H9 (cell line): ENCODE measurements around the gene HSPB1. TPM values are rescaled to one million over a fixed set of nuclear protein-coding genes. Genes with fewer than 3 reads are reported as not detected.

ENCODE experiments used
- DNase-seq: peaks from one replicate; pipeline ENCODE4 v3.0.0-alpha.2; 2017
- H2AFZ ChIP-seq: one replicate; pipeline ENCODE4 v1.6.1; 2013; ENCODE audit warnings: mild to moderate bottlenecking, low read length, control low read depth, moderate library complexity
- H2AK5ac ChIP-seq: 2 replicates; pipeline ENCODE4 v1.6.1; 2013; ENCODE audit warnings: low read length, control low read depth, mixed read lengths; ENCODE audit not compliant: insufficient read length
- H2BK120ac ChIP-seq: one replicate; pipeline ENCODE4 v1.6.1; 2013; ENCODE audit warnings: low read depth, mild to moderate bottlenecking, low read length, control low read depth, inconsistent platforms; ENCODE audit not compliant: poor library complexity, severe bottlenecking
- H2BK12ac ChIP-seq: 2 replicates; pipeline ENCODE4 v1.6.1; 2013; ENCODE audit warnings: low read length, control low read depth, mixed read lengths, low read depth; ENCODE audit not compliant: insufficient read length
- H2BK15ac ChIP-seq: 2 replicates; pipeline ENCODE4 v1.6.1; 2013; ENCODE audit warnings: low read depth, low read length, control low read depth
- H2BK20ac ChIP-seq: one replicate; pipeline ENCODE4 v1.6.1; 2013; ENCODE audit warnings: low read depth, mild to moderate bottlenecking, low read length, control low read depth, inconsistent platforms; ENCODE audit not compliant: poor library complexity, severe bottlenecking
- H2BK5ac ChIP-seq: 2 replicates; pipeline ENCODE4 v1.6.1; 2013; ENCODE audit warnings: low read length, control low read depth, mixed read lengths; ENCODE audit not compliant: insufficient read length
- H3K14ac ChIP-seq: 2 replicates; pipeline ENCODE4 v1.6.1; 2013; ENCODE audit warnings: low read length, control low read depth; ENCODE audit not compliant: insufficient read depth
- H3K18ac ChIP-seq: 2 replicates; pipeline ENCODE4 v1.6.1; 2013; ENCODE audit warnings: low read depth, mild to moderate bottlenecking, mixed read lengths, low read length, control low read depth; ENCODE audit not compliant: insufficient read length
- H3K23ac ChIP-seq: 2 replicates; pipeline ENCODE4 v1.6.1; 2013; ENCODE audit warnings: low read length, control low read depth, mixed read lengths, low read depth; ENCODE audit not compliant: insufficient read length
- H3K23me2 ChIP-seq: 2 replicates; pipeline ENCODE4 v1.6.1; 2013; ENCODE audit warnings: low read depth, mild to moderate bottlenecking, mixed read lengths, low read length, control low read depth; ENCODE audit not compliant: insufficient read length, poor library complexity, severe bottlenecking
- H3K27ac ChIP-seq: 2 replicates; pipeline ENCODE4 v1.5.1; 2013; ENCODE audit warnings: low read length, control low read depth, mixed read lengths, low read depth; ENCODE audit not compliant: insufficient read length
- H3K27me3 ChIP-seq: 2 replicates; pipeline ENCODE4 v1.6.1; 2013; ENCODE audit warnings: low read length, control low read depth, inconsistent platforms; ENCODE audit not compliant: insufficient read depth
- H3K4ac ChIP-seq: 2 replicates; pipeline ENCODE4 v1.6.1; 2013; ENCODE audit warnings: low read depth, mild to moderate bottlenecking, control low read depth, inconsistent platforms, low read length, moderate library complexity
- H3K4me1 ChIP-seq: 2 replicates; pipeline ENCODE4 v1.6.1; 2013; ENCODE audit warnings: low read length, control low read depth, inconsistent platforms; ENCODE audit not compliant: insufficient read depth
- H3K4me2 ChIP-seq: 2 replicates; pipeline ENCODE4 v1.6.1; 2013; ENCODE audit warnings: low read length, control low read depth, mixed read lengths; ENCODE audit not compliant: insufficient read length, insufficient read depth
- H3K56ac ChIP-seq: 2 replicates; pipeline ENCODE4 v1.6.1; 2013; ENCODE audit warnings: low read depth, mild to moderate bottlenecking, mixed read lengths, low read length, control low read depth; ENCODE audit not compliant: insufficient read length
- H3K79me1 ChIP-seq: 2 replicates; pipeline ENCODE4 v1.6.1; 2013; ENCODE audit warnings: low read depth, mild to moderate bottlenecking, moderate library complexity, low read length, control low read depth, inconsistent platforms; ENCODE audit not compliant: insufficient read depth, poor library complexity, severe bottlenecking
- H3K79me2 ChIP-seq: 2 replicates; pipeline ENCODE4 v1.6.1; 2013; ENCODE audit warnings: low read length, control low read depth, inconsistent platforms; ENCODE audit not compliant: insufficient read depth
- H3K9ac ChIP-seq: 2 replicates; pipeline ENCODE4 v1.6.1; 2013; ENCODE audit warnings: low read length, control low read depth, mixed read lengths; ENCODE audit not compliant: insufficient read length; ENCODE audit errors: extremely low read depth
- H3K9me3 ChIP-seq: one replicate; pipeline ENCODE4 v1.6.1; 2013; ENCODE audit warnings: low read depth, low read length, inconsistent platforms; ENCODE audit not compliant: control insufficient read depth
- H3T11ph ChIP-seq: one replicate; pipeline ENCODE4 v1.6.1; 2013; ENCODE audit warnings: mild to moderate bottlenecking, low read length, control low read depth, inconsistent platforms
- H4K20me1 ChIP-seq: one replicate; pipeline ENCODE4 v1.6.1; 2013; ENCODE audit not compliant: control insufficient read depth, insufficient read length, insufficient read depth
- H4K5ac ChIP-seq: 2 replicates; pipeline ENCODE4 v1.6.1; 2013; ENCODE audit warnings: low read depth, mild to moderate bottlenecking, mixed read lengths, low read length, control low read depth; ENCODE audit not compliant: insufficient read length
- H4K8ac ChIP-seq: replicated peaks from 2 replicates; pipeline ENCODE4 v1.6.1; 2013; ENCODE audit warnings: low read length, control low read depth, mixed read lengths, low read depth; ENCODE audit not compliant: insufficient read length
- H4K91ac ChIP-seq: 2 replicates; pipeline ENCODE4 v1.6.1; 2013; ENCODE audit warnings: low read depth, mild to moderate bottlenecking, moderate library complexity, mixed read lengths, low read length, control low read depth; ENCODE audit not compliant: insufficient read length
- H3K27ac Mint-ChIP-seq, 3 experiments: 2 replicates in 2 of 3; 3 replicates in 1 of 3; pipeline ENCODE4 v1.8.0; 2020 to 2021; ENCODE audit warnings: mixed read lengths in 3 of 3, mild to moderate bottlenecking in 1 of 3, moderate library complexity in 1 of 3
- H3K27me3 Mint-ChIP-seq: 2 replicates; pipeline ENCODE4 v1.8.0; 2021; ENCODE audit warnings: low read depth, mild to moderate bottlenecking, moderate library complexity, mixed read lengths
- H3K36me3 Mint-ChIP-seq, 3 experiments: 2 replicates in 2 of 3; 3 replicates in 1 of 3; pipeline ENCODE4 v1.8.0; 2020 to 2021; ENCODE audit warnings: low read depth in 3 of 3, mixed read lengths in 3 of 3; ENCODE audit not compliant: insufficient read depth in 1 of 3
- H3K4me1 Mint-ChIP-seq, 2 experiments: 2 replicates each; pipeline ENCODE4 v1.8.0; 2020; ENCODE audit warnings: mixed read lengths in 2 of 2
- H3K4me3 Mint-ChIP-seq, 2 experiments: 2 replicates in 1 of 2; 3 replicates in 1 of 2; pipeline ENCODE4 v1.8.0; 2020 to 2021; ENCODE audit warnings: mild to moderate bottlenecking in 2 of 2, mixed read lengths in 2 of 2, moderate library complexity in 1 of 2
- H3K9me3 Mint-ChIP-seq, 2 experiments: 2 replicates in 1 of 2; 3 replicates in 1 of 2; pipeline ENCODE4 v1.8.0; 2020; ENCODE audit warnings: mild to moderate bottlenecking in 2 of 2, mixed read lengths in 2 of 2, moderate library complexity in 1 of 2
- CTCF ChIP-seq: fragments of 200-600 bp; sonication (generic); conservative IDR thresholded peaks from 3 replicates; pipeline ENCODE4 v1.8.0; 2021; ENCODE audit warnings: antibody characterized with exemption, mild to moderate bottlenecking
- WGBS: extraction: QIAGEN DNeasy Blood & Tissue Kit; methylation state at CpG from one replicate; pipeline ENCODE4 v1.1.7; 2013; ENCODE audit warnings: missing lambda C conversion rate, low lambda C conversion rate, mixed read lengths; ENCODE audit not compliant: insufficient read length; ENCODE audit errors: extremely low coverage; 5-methylcytosine and 5-hydroxymethylcytosine counted together
- total RNA-seq: library from RNA; stranded (reverse); gene quantifications from 2 replicates; pipeline ENCODE4 v1.2.1, GENCODE V29; 2021

The HSPB1 gene
- total RNA-seq, 1 experiment from 2014 or later: 186 TPM

- Histone ChIP-seq H3K4me1 (no peaks in the 10 kb centered on the region), H3K27ac (no peak overlapping the region), H3K18ac (no peak overlapping the region), H3K4me2 (no peak overlapping the region), H2BK12ac (no peak overlapping the region), H2BK15ac (no peak overlapping the region), H3K9ac (no peak overlapping the region), H3K23me2 (no peaks in the 10 kb centered on the region), H3K79me1 (no peaks in the 10 kb centered on the region), H3K23ac (no peak overlapping the region), H2BK120ac (no peak overlapping the region), H4K5ac (no peak overlapping the region), H3K14ac (no peak overlapping the region; the same call in 1 of the 2 replicates), H2AK5ac (no peak overlapping the region), H3K4ac (no peak overlapping the region), H3T11ph (no peak overlapping the region), H3K27me3 (no peaks in the 10 kb centered on the region), H2BK20ac (no peak overlapping the region), H4K91ac (no peak overlapping the region), H2AFZ (no peak overlapping the region), H3K79me2 (no peaks in the 10 kb centered on the region), H2BK5ac (no peak overlapping the region), H3K56ac (no peak overlapping the region), H4K8ac (no peak overlapping the region), H3K9me3 (no peaks in the 10 kb centered on the region), H4K20me1 (no peaks in the 10 kb centered on the region)
- no peak for DNase-seq
- Mint-ChIP-seq H3K9me3 (peaks cover 0 to under 1% of the 10 kb centered on the region in 2 experiments; a peak in 3 of 5 replicates), H3K36me3 (no peaks in the 10 kb centered on the region), H3K27me3 (peaks cover 27% of the 10 kb centered on the region), H3K27ac (peak overlapping the region in 1 of 3 experiments; percentile 84; a peak in 2 of 7 replicates), H3K4me3 (no peak overlapping the region; a peak in 1 of 5 replicates), H3K4me1 (peaks cover 9 to 22% of the 10 kb centered on the region in 2 experiments)
- no CpG with 5 or more reads among the region's 22 CpGs for WGBS
- no peak for TF ChIP-seq CTCF
Observed at GRCh38 chr7:76296743-76297740, 5.4 kb upstream of the HSPB1 start.
